HFFc6 (cell line): ENCODE data around the gene OR5AL1. TPM values are rescaled to one million over a fixed set of nuclear protein-coding genes. Genes with fewer than 3 reads are reported as not detected.

Experiments used
- DNase-seq: peaks from one replicate; pipeline ENCODE4 v3.0.0-alpha.2; 2018
- H3K27ac Mint-ChIP-seq: 2 replicates; pipeline ENCODE4 v1.8.0; 2020; ENCODE audit warnings: mild to moderate bottlenecking, mixed read lengths
- H3K27me3 Mint-ChIP-seq: 2 replicates; pipeline ENCODE4 v1.8.0; 2021; ENCODE audit warnings: mild to moderate bottlenecking, moderate library complexity, mixed read lengths; ENCODE audit not compliant: insufficient read depth
- H3K36me3 Mint-ChIP-seq: 2 replicates; pipeline ENCODE4 v1.8.0; 2021; ENCODE audit warnings: low read depth, mixed read lengths
- H3K4me1 Mint-ChIP-seq: 2 replicates; pipeline ENCODE4 v1.8.0; 2020; ENCODE audit warnings: low read depth, mixed read lengths
- H3K4me3 Mint-ChIP-seq: 2 replicates; pipeline ENCODE4 v1.8.0; 2020; ENCODE audit warnings: mild to moderate bottlenecking, moderate library complexity, mixed read lengths
- H3K9me3 Mint-ChIP-seq: 2 replicates; pipeline ENCODE4 v1.8.0; 2020; ENCODE audit warnings: mild to moderate bottlenecking, mixed read lengths
- CTCF ChIP-seq: fragments of 200-600 bp; sonication (generic); IDR thresholded peaks from 2 replicates; pipeline ENCODE4 v1.5.0; 2021; ENCODE audit warnings: antibody characterized with exemption, mild to moderate bottlenecking
- total RNA-seq, 6 experiments: library from RNA; stranded (reverse); fragmentation: NEBNext Ultra II Directional; extraction: Animal tissue kit (Norgen Biotek cat#: 25700); gene quantifications; 2 replicates in 1 of 6; 3 replicates in 5 of 6; pipeline ENCODE4 v1.2.3, GENCODE V29; 2021

The OR5AL1 gene
- total RNA-seq, 6 experiments from 2014 or later, result not detected

GRCh38 chr11:56404393-56404792 is 8.1 kb upstream of the OR5AL1 start:
- Mint-ChIP-seq H3K36me3 (no peaks in the 10 kb centered on the region), H3K27ac (no peak overlapping the region), H3K4me1 (no peaks in the 10 kb centered on the region), H3K9me3 (peaks cover 34% of the 10 kb centered on the region), H3K4me3 (no peak overlapping the region), H3K27me3 (no peaks in the 10 kb centered on the region)
- TF ChIP-seq CTCF, result no peak
- no peak for DNase-seq

- no peaks in the 10 kb centered on the region for H3K27me3 Mint-ChIP-seq
- no peak overlapping the region for H3K4me3 Mint-ChIP-seq
- H3K27ac Mint-ChIP-seq, result no peak overlapping the region
- H3K4me1 Mint-ChIP-seq, result no peaks in the 10 kb centered on the region
- TF ChIP-seq CTCF, result no peak
- no peaks in the 10 kb centered on the region for H3K36me3 Mint-ChIP-seq
- no peak for DNase-seq
- peaks cover 39% of the 10 kb centered on the region for H3K9me3 Mint-ChIP-seq
Observed at GRCh38 chr11:56410801-56411200, 1.7 kb upstream of the OR5AL1 start.

- DNase-seq, result no peak
- peaks cover 33% of the 10 kb centered on the region for H3K9me3 Mint-ChIP-seq
- H3K36me3 Mint-ChIP-seq, result no peaks in the 10 kb centered on the region
- no peak overlapping the region for H3K4me3 Mint-ChIP-seq
- no peak for TF ChIP-seq CTCF
- H3K4me1 Mint-ChIP-seq, result no peaks in the 10 kb centered on the region
- no peaks in the 10 kb centered on the region for H3K27me3 Mint-ChIP-seq
- no peak overlapping the region for H3K27ac Mint-ChIP-seq
Observed at GRCh38 chr11:56453521-56453920, 41.0 kb downstream of the OR5AL1 start.

- no peaks in the 10 kb centered on the region for H3K36me3 Mint-ChIP-seq
- peaks cover 37% of the 10 kb centered on the region for H3K9me3 Mint-ChIP-seq
- no peak overlapping the region for H3K27ac Mint-ChIP-seq
- no peak for DNase-seq
- no peaks in the 10 kb centered on the region for H3K4me1 Mint-ChIP-seq
- no peaks in the 10 kb centered on the region for H3K27me3 Mint-ChIP-seq
- no peak overlapping the region for H3K4me3 Mint-ChIP-seq
- TF ChIP-seq CTCF, result no peak
Observed at GRCh38 chr11:56457076-56457475, 44.6 kb downstream of the OR5AL1 start.

Other genes with a start within 250 kb of the OR5AL1 start
- not detected for gene OR5J2, start 236.1 kb upstream of the OR5AL1 start, total RNA-seq
- gene OR5T2, start 178.4 kb upstream of the OR5AL1 start, total RNA-seq, result not detected
- not detected for gene OR5T3, start 160.4 kb upstream of the OR5AL1 start, total RNA-seq
- gene OR5T1, start 138.5 kb upstream of the OR5AL1 start, total RNA-seq, result not detected
- gene OR8H1, start 120.4 kb upstream of the OR5AL1 start, total RNA-seq, result not detected
- gene OR8K3, start 97.6 kb upstream of the OR5AL1 start, total RNA-seq, result not detected
- not detected for gene OR8K1, start 66.7 kb upstream of the OR5AL1 start, total RNA-seq
- gene OR8J1, start 58.4 kb upstream of the OR5AL1 start, total RNA-seq, result not detected
- not detected for gene OR8U1, start 37.1 kb upstream of the OR5AL1 start, total RNA-seq
- gene OR5M3, start 60.7 kb downstream of the OR5AL1 start, total RNA-seq, result not detected
- not detected for gene OR5M8, start 78.7 kb downstream of the OR5AL1 start, total RNA-seq
- not detected for gene OR5M11, start 130.6 kb downstream of the OR5AL1 start, total RNA-seq
- gene OR5M10, start 165.0 kb downstream of the OR5AL1 start, total RNA-seq, result not detected
- gene OR5M1, start 202.2 kb downstream of the OR5AL1 start, total RNA-seq, result not detected
- gene OR5AP2, start 229.7 kb downstream of the OR5AL1 start, total RNA-seq, result not detected